H1 (cell line): ENCODE measurements around the gene TP53I11.

ENCODE experiments used
- ATF2 ChIP-seq: IDR thresholded peaks from 2 replicates; pipeline ENCODE4 v1.6.1; 2012; ENCODE audit warnings: low read length, inconsistent platforms
- CTCF ChIP-seq, 3 experiments: IDR thresholded peaks; 1 replicate in 2 of 3; 2 replicates in 1 of 3; pipeline versions ENCODE4 v1.5.1 to v1.6.1; 2011; ENCODE audit warnings: low read length in 3 of 3, mild to moderate bottlenecking in 3 of 3, inconsistent platforms in 2 of 3, low read depth in 1 of 3, moderate library complexity in 1 of 3; ENCODE audit not compliant: insufficient read depth in 1 of 3; ENCODE audit errors: control extremely low read depth in 1 of 3
- TCF12 ChIP-seq: IDR thresholded peaks from 2 replicates; pipeline ENCODE4 v1.6.1; 2011; ENCODE audit warnings: low read depth, mild to moderate bottlenecking, low read length

- TF ChIP-seq CTCF (IDR thresholded peaks at IDR 0.05; ENCODE audit: control extremely low read depth in 1 of 3, insufficient read depth in 1 of 3, low read depth in 1 of 3, low read length in 3 of 3) (no peak), ATF2 (no peak), TCF12 (no peak)
These were observed 24.6 kb downstream of the TP53I11 start for GRCh38 chr11:44926036-44926435.
